ENCODE data around the gene KCNC4.

DNA sequence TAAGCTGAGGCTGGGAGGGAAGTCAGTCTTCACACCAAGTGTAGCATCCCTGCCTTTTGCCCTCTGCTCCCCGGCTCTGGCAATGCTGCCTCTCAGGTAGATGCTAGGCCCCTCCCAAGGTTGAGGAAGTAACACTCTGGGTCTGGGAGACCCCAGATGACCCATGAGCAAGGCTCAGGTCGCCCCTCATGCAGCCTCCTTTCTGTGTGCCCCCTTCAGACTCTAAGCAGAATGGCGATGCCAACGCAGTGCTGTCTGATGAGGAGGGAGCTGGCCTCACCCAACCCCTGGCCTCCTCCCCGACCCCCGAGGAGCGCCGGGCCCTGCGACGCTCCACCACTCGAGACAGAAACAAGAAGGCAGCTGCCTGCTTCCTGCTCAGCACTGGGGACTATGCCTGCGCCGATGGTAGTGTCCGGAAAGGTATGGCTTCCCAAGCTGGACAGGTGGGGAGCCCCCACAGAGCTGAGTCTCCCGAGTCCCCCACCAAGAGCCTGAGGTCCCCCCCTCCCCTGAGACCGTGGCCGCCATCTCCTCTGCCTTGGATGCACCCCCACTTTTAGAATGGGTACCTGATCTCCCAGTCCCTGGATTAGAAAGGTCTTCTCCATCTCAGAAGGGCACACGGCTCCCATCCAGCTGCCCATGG, 15.8 kb downstream of the KCNC4 start:
- TF ChIP-seq POLR2A (IDR thresholded peaks at IDR 0.05): no peak
- TF ChIP-seq, protein P1, sequence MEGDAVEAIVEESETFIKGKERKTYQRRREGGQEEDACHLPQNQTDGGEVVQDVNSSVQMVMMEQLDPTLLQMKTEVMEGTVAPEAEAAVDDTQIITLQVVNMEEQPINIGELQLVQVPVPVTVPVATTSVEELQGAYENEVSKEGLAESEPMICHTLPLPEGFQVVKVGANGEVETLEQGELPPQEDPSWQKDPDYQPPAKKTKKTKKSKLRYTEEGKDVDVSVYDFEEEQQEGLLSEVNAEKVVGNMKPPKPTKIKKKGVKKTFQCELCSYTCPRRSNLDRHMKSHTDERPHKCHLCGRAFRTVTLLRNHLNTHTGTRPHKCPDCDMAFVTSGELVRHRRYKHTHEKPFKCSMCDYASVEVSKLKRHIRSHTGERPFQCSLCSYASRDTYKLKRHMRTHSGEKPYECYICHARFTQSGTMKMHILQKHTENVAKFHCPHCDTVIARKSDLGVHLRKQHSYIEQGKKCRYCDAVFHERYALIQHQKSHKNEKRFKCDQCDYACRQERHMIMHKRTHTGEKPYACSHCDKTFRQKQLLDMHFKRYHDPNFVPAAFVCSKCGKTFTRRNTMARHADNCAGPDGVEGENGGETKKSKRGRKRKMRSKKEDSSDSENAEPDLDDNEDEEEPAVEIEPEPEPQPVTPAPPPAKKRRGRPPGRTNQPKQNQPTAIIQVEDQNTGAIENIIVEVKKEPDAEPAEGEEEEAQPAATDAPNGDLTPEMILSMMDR (IDR thresholded peaks at IDR 0.05): no peak

Measured in right lobe of liver (tissue), 4 donors.